Cardiac fibroblast (primary cell): Measurements from ENCODE around the gene CCDC102A.

Experiments used
- DNase-seq, 2 donors: peaks; one replicate each; pipeline versions ENCODE4 v3.0.0 to v3.0.0-alpha.2; 2010; ENCODE audit warnings: low read depth in 2 of 2
- H3K4me3 ChIP-seq, 2 donors: replicated peaks in 1 of 2; 1 replicate in 1 of 2; 2 replicates in 1 of 2; pipeline ENCODE4 v1.5.1; 2011; ENCODE audit warnings: low read depth in 2 of 2, low read length in 2 of 2, mild to moderate bottlenecking in 2 of 2, moderate library complexity in 1 of 2
- CTCF ChIP-seq: IDR thresholded peaks from one replicate; pipeline ENCODE4 v1.5.1; 2011; ENCODE audit warnings: low read depth, mild to moderate bottlenecking, low read length, inconsistent platforms

CCDC102A gene

GRCh38 chr16:57531635-57532265, 4.6 kb downstream of the CCDC102A start:
- no peak for TF ChIP-seq CTCF
- no peak overlapping the region for H3K4me3 ChIP-seq
- no peak for DNase-seq

GRCh38 chr16:57531253-57531575, 5.2 kb downstream of the CCDC102A start:
- H3K4me3 ChIP-seq = no peak overlapping the region
- DNase-seq = no peak
- no peak for TF ChIP-seq CTCF

- no peak overlapping the region for H3K4me3 ChIP-seq
- DNase-seq = no peak
- no peak for TF ChIP-seq CTCF
Observed at GRCh38 chr16:57530522-57531252, 5.7 kb downstream of the CCDC102A start.

- DNase-seq = peak; percentile 68 to 78
- H3K4me3 ChIP-seq = no peak overlapping the region
- no peak for TF ChIP-seq CTCF
Observed at GRCh38 chr16:57530104-57530521, 6.3 kb downstream of the CCDC102A start.

- no peak for DNase-seq
- no peak overlapping the region for H3K4me3 ChIP-seq
- TF ChIP-seq CTCF = no peak
Observed at GRCh38 chr16:57529391-57530103, 6.8 kb downstream of the CCDC102A start.

GRCh38 chr16:57528499-57529390, 7.6 kb downstream of the CCDC102A start:
- no peak for TF ChIP-seq CTCF
- H3K4me3 ChIP-seq = no peak overlapping the region
- no peak for DNase-seq
